B cell (primary cell): ENCODE data around the gene LAMA2. TPM values are rescaled to one million over a fixed set of nuclear protein-coding genes. Genes with fewer than 3 reads are reported as not detected.

Source experiments
- ATAC-seq: fragments of 200-7000 bp; cut with Tn5 transposase; one replicate; pipeline ENCODE4 v1.10.0; 2021; ENCODE audit warnings: low read depth, mild to moderate bottlenecking, moderate number of reproducible peaks, moderate library complexity
- CTCF ChIA-PET: fragments of 350-600 bp; sonication (Branson Sonifier 250); formaldehyde crosslinking; loops from one replicate; lab custom pipeline; 2021; ENCODE audit warnings: antibody characterized with exemption, inconsistent platforms; lab: Charles Lee
- POLR2A ChIA-PET: fragments of 350-600 bp; sonication (Branson Sonifier 250); formaldehyde crosslinking; loops from one replicate; lab custom pipeline; 2021; ENCODE audit warnings: antibody characterized with exemption; lab: Charles Lee
- DNase-seq: peaks from one replicate; pipeline ENCODE4 v3.0.0; 2013
- H2AFZ ChIP-seq: 2 replicates; pipeline ENCODE4 v1.6.1; 2012; ENCODE audit warnings: mild to moderate bottlenecking, low read depth, low read length; ENCODE audit not compliant: insufficient read depth, poor library complexity, severe bottlenecking
- H3K27ac ChIP-seq, 2 donors: 1 replicate in 1 of 2; 2 replicates in 1 of 2; pipeline ENCODE4 v1.5.1; 2012 to 2013; ENCODE audit warnings: low read length in 2 of 2, mild to moderate bottlenecking in 2 of 2, moderate library complexity in 1 of 2
- H3K27me3 ChIP-seq, 4 experiments: fragments of 200-600 bp in 1 of 4; sonication (generic) in 1 of 4; replicated peaks in 1 of 4; 1 replicate in 2 of 4; 2 replicates in 2 of 4; pipeline versions ENCODE4 v1.6.1 to v1.7.0; 2013 to 2016; ENCODE audit warnings: low read length in 3 of 4, mild to moderate bottlenecking in 2 of 4, mixed read lengths in 1 of 4, moderate library complexity in 1 of 4; ENCODE audit not compliant: insufficient read depth in 4 of 4, control insufficient read depth in 3 of 4; ENCODE audit errors: control extremely low read depth in 1 of 4
- H3K36me3 ChIP-seq, 2 experiments: replicated peaks in 1 of 2; 1 replicate in 1 of 2; 2 replicates in 1 of 2; pipeline versions ENCODE4 v1.6.1 to v1.7.1; 2013; ENCODE audit warnings: low read length in 1 of 2; ENCODE audit not compliant: insufficient read depth in 2 of 2, control insufficient read depth in 1 of 2; ENCODE audit errors: control extremely low read depth in 1 of 2, extremely low read depth in 1 of 2
- H3K4me1 ChIP-seq, 2 donors: fragments of 200-600 bp in 1 of 2; sonication (generic) in 1 of 2; 1 replicate in 1 of 2; 2 replicates in 1 of 2; pipeline versions ENCODE4 v1.5.1 to v1.6.1; 2013 to 2017; ENCODE audit warnings: low read length in 2 of 2; ENCODE audit not compliant: control insufficient read depth in 2 of 2, insufficient read depth in 2 of 2
- H3K4me2 ChIP-seq: replicated peaks from 2 replicates; pipeline ENCODE3; 2012; ENCODE audit warnings: mild to moderate bottlenecking, low read depth, low read length; ENCODE audit not compliant: poor library complexity, severe bottlenecking
- H3K4me3 ChIP-seq, 5 experiments: fragments of 200-600 bp in 1 of 5; sonication (generic) in 1 of 5; 1 replicate in 3 of 5; 2 replicates in 2 of 5; pipeline versions ENCODE4 v1.5.1 to v1.7.0; 2011 to 2016; ENCODE audit warnings: low read length in 4 of 5, mild to moderate bottlenecking in 4 of 5, low read depth in 2 of 5, control low read depth in 1 of 5, moderate library complexity in 1 of 5; ENCODE audit not compliant: insufficient read depth in 1 of 5; ENCODE audit errors: control extremely low read depth in 1 of 5, extremely low read depth in 1 of 5
- H3K79me2 ChIP-seq: fragments of 200-600 bp; sonication (generic); one replicate; pipeline ENCODE4 v1.6.0; 2016; ENCODE audit warnings: low read length; ENCODE audit not compliant: control insufficient read depth, insufficient read depth
- H3K9ac ChIP-seq: fragments of 200-600 bp; sonication (generic); 2 replicates; pipeline ENCODE4 v1.6.1; 2017; ENCODE audit warnings: mild to moderate bottlenecking, low read length, moderate library complexity
- H3K9me3 ChIP-seq, 3 donors: one replicate each; pipeline versions ENCODE4 v1.6.1 to v1.7.1; 2013; ENCODE audit warnings: low read length in 2 of 3; ENCODE audit not compliant: control insufficient read depth in 2 of 3, insufficient read depth in 1 of 3; ENCODE audit errors: control extremely low read depth in 1 of 3
- H4K20me1 ChIP-seq: 2 replicates; pipeline ENCODE4 v1.6.0; 2012; ENCODE audit warnings: mild to moderate bottlenecking, low read length; ENCODE audit not compliant: insufficient read depth, control insufficient read depth, poor library complexity, severe bottlenecking
- H3K27ac Mint-ChIP-seq: one replicate; pipeline ENCODE4 v1.8.0; 2021; ENCODE audit warnings: mixed read lengths
- H3K27me3 Mint-ChIP-seq: one replicate; pipeline ENCODE4 v1.8.0; 2021; ENCODE audit warnings: mixed read lengths
- H3K4me1 Mint-ChIP-seq: one replicate; pipeline ENCODE4 v1.8.0; 2021; ENCODE audit warnings: mixed read lengths
- H3K4me3 Mint-ChIP-seq: one replicate; pipeline ENCODE4 v1.8.0; 2021; ENCODE audit warnings: mixed read lengths
- H3K9me3 Mint-ChIP-seq: one replicate; pipeline ENCODE4 v1.8.0; 2022; ENCODE audit warnings: mixed read lengths; ENCODE audit not compliant: insufficient read depth
- CTCF ChIP-seq: fragments of 200-600 bp; IDR thresholded peaks from one replicate; pipeline ENCODE4 v1.8.0; 2022; ENCODE audit warnings: antibody characterized with exemption, mild to moderate bottlenecking
- EZH2 ChIP-seq: IDR thresholded peaks from 2 replicates; pipeline ENCODE4 v1.6.1; 2012; ENCODE audit warnings: borderline replicate concordance, low read depth, mild to moderate bottlenecking, moderate library complexity, low read length; ENCODE audit not compliant: insufficient read depth, poor library complexity, severe bottlenecking
- WGBS: methylation state at CpG from one replicate; pipeline ENCODE4 v1.1.5; 2013; ENCODE audit warnings: missing lambda C conversion rate; ENCODE audit not compliant: insufficient coverage; 5-methylcytosine and 5-hydroxymethylcytosine counted together
- intact Hi-C: fragments of 100-400 bp; cut with micrococcal nuclease; formaldehyde crosslinking; loops from one replicate; pipeline ENCODE4 v1.10.0; 2022
- polyA plus RNA-seq: library from polyadenylated mRNA; depleted of rRNA; stranded (reverse); fragments of >200 nt; gene quantifications from 2 replicates; pipeline ENCODE4 v1.2.3, GENCODE V29; 2012
- total RNA-seq, 2 donors: library from RNA; stranded (reverse); fragments of 120-200 nt in 1 of 2; gene quantifications; 1 replicate in 1 of 2; 2 replicates in 1 of 2; pipeline versions ENCODE4 v1.2.3 to v1.2.4, GENCODE V29; 2013 to 2022

The LAMA2 gene
- total and polyA plus RNA-seq, 2 donors (not counting 1 experiment from before 2014, with no cell fraction given) = 0.16 TPM; not detected in 1

- Mint-ChIP-seq H3K9me3 (peaks cover 2% of the 10 kb centered on the region), H3K4me1 (no peaks in the 10 kb centered on the region), H3K27ac (no peak overlapping the region), H3K4me3 (no peak overlapping the region), H3K27me3 (no peaks in the 10 kb centered on the region)
- intact Hi-C loops = no loop called here
- Histone ChIP-seq H3K79me2 (no peaks in the 10 kb centered on the region), H3K4me3 (no peak overlapping the region), H3K9me3 (peaks cover 0 to 4% (median 0%) of the 10 kb centered on the region in 3 donors), H3K9ac (no peak overlapping the region), H3K27me3 (no peaks in the 10 kb centered on the region), H2AFZ (no peak overlapping the region), H3K4me1 (no peaks in the 10 kb centered on the region), H3K4me2 (no peak overlapping the region), H3K36me3 (no peaks in the 10 kb centered on the region), H4K20me1 (no peaks in the 10 kb centered on the region), H3K27ac (no peak overlapping the region)
- CTCF ChIA-PET = no interaction called here
- WGBS = 100% methylated on average over 1 of the region's 3 CpGs
- TF ChIP-seq EZH2 (no peak), CTCF (no peak)
- DNase-seq = no peak
- POLR2A ChIA-PET = no interaction called here
- ATAC-seq = no peak
These were observed 12.2 kb upstream of the LAMA2 start for GRCh38 chr6:128870746-128871145.

GRCh38 chr6:128874863-128875262 is 8.1 kb upstream of the LAMA2 start:
- no peak overlapping the region for H3K27ac ChIP-seq
- no peaks in the 10 kb centered on the region for H3K36me3 ChIP-seq
- H2AFZ ChIP-seq = no peak overlapping the region
- H3K4me3 ChIP-seq = no peak overlapping the region
- ChIA-PET POLR2A (no interaction called here), CTCF (no interaction called here)
- H3K27me3 Mint-ChIP-seq = no peaks in the 10 kb centered on the region
- H3K9me3 Mint-ChIP-seq = no peaks in the 10 kb centered on the region
- peaks cover 0 to 4% (median 0%) of the 10 kb centered on the region in 3 donors for H3K9me3 ChIP-seq
- H3K27me3 ChIP-seq = no peaks in the 10 kb centered on the region
- H3K4me1 ChIP-seq = no peaks in the 10 kb centered on the region
- H3K4me1 Mint-ChIP-seq = no peaks in the 10 kb centered on the region
- no peak for ATAC-seq
- no peak overlapping the region for H3K4me3 Mint-ChIP-seq
- no peak for DNase-seq
- H3K9ac ChIP-seq = no peak overlapping the region
- intact Hi-C loops = no loop called here
- no peaks in the 10 kb centered on the region for H3K79me2 ChIP-seq
- TF ChIP-seq EZH2 (no peak), CTCF (no peak)
- no peaks in the 10 kb centered on the region for H4K20me1 ChIP-seq
- H3K4me2 ChIP-seq = no peak overlapping the region
- H3K27ac Mint-ChIP-seq = no peak overlapping the region
